Neural progenitor cell (in vitro differentiated cells): ENCODE results near the gene ARL15. TPM values are rescaled to one million over a fixed set of nuclear protein-coding genes. Genes with fewer than 3 reads are reported as not detected.

ENCODE experiments used
- DNase-seq: peaks from one replicate; pipeline ENCODE4 v3.0.0-alpha.2; 2016; ENCODE audit warnings: low spot score
- H2AFZ ChIP-seq: fragments of 200-600 bp; sonication (generic); replicated peaks from 2 replicates; pipeline ENCODE4 v1.6.1; 2016; ENCODE audit warnings: antibody characterized with exemption
- H3F3A ChIP-seq: fragments of 200-600 bp; sonication (generic); 2 replicates; pipeline ENCODE4 v1.6.1; 2016; ENCODE audit warnings: antibody characterized with exemption, low read depth
- H3K27ac ChIP-seq: fragments of 200-600 bp; sonication (generic); 2 replicates; pipeline ENCODE4 v1.5.1; 2016; ENCODE audit warnings: mild to moderate bottlenecking
- H3K27me3 ChIP-seq: fragments of 200-600 bp; sonication (generic); 2 replicates; pipeline ENCODE4 v1.6.1; 2016; ENCODE audit warnings: mild to moderate bottlenecking, moderate library complexity
- H3K36me3 ChIP-seq: fragments of 200-600 bp; sonication (generic); 2 replicates; pipeline ENCODE4 v1.5.1; 2016
- H3K4me1 ChIP-seq: fragments of 200-600 bp; sonication (generic); 2 replicates; pipeline ENCODE4 v1.6.1; 2016; ENCODE audit warnings: mixed run types
- H3K4me2 ChIP-seq: fragments of 200-600 bp; sonication (generic); 2 replicates; pipeline ENCODE4 v1.6.1; 2016
- H3K4me3 ChIP-seq: fragments of 200-600 bp; sonication (generic); 2 replicates; pipeline ENCODE4 v1.5.1; 2016
- H3K79me2 ChIP-seq: fragments of 200-600 bp; sonication (generic); 2 replicates; pipeline ENCODE4 v1.6.1; 2016; ENCODE audit warnings: low read depth
- H3K9ac ChIP-seq: fragments of 200-600 bp; sonication (generic); 2 replicates; pipeline ENCODE4 v1.6.1; 2016
- H3K9me3 ChIP-seq: fragments of 200-600 bp; sonication (generic); 2 replicates; pipeline ENCODE4 v1.5.1; 2016; ENCODE audit warnings: low read depth
- H4K20me1 ChIP-seq: fragments of 200-600 bp; sonication (generic); 2 replicates; pipeline ENCODE4 v1.6.1; 2016; ENCODE audit warnings: low read depth
- H3K27ac Mint-ChIP-seq: 3 replicates; pipeline ENCODE4 v1.8.0; 2021; ENCODE audit warnings: mixed read lengths
- H3K27me3 Mint-ChIP-seq: 2 replicates; pipeline ENCODE4 v1.8.0; 2022; ENCODE audit warnings: low read depth, mild to moderate bottlenecking, inconsistent platforms, moderate library complexity, mixed read lengths; ENCODE audit not compliant: insufficient read depth
- H3K36me3 Mint-ChIP-seq: 3 replicates; pipeline ENCODE4 v1.8.0; 2021; ENCODE audit warnings: mixed read lengths
- H3K4me1 Mint-ChIP-seq: 3 replicates; pipeline ENCODE4 v1.8.0; 2021; ENCODE audit warnings: mixed read lengths
- H3K4me3 Mint-ChIP-seq: 3 replicates; pipeline ENCODE4 v1.8.0; 2021; ENCODE audit warnings: mild to moderate bottlenecking, moderate library complexity, mixed read lengths
- H3K9me3 Mint-ChIP-seq: 3 replicates; pipeline ENCODE4 v1.8.0; 2020; ENCODE audit warnings: mixed read lengths
- CTCF ChIP-seq: fragments of 200-600 bp; sonication (generic); IDR thresholded peaks from 2 replicates; pipeline ENCODE4 v1.5.1; 2017; ENCODE audit warnings: antibody characterized with exemption, mild to moderate bottlenecking
- EZH2 ChIP-seq: fragments of 200-600 bp; sonication (generic); IDR thresholded peaks from 2 replicates; pipeline ENCODE4 v1.6.1; 2017; ENCODE audit warnings: antibody characterized with exemption, mild to moderate bottlenecking, moderate library complexity
- EZH2phosphoT487 ChIP-seq: fragments of 200-600 bp; sonication (generic); IDR thresholded peaks from 2 replicates; pipeline ENCODE4 v1.6.1; 2017; ENCODE audit warnings: antibody characterized with exemption
- total RNA-seq: library from RNA; depleted of rRNA; stranded (reverse); fragments of >200 nt; gene quantifications from 2 replicates; pipeline ENCODE4 v1.2.3, GENCODE V29; 2015; ENCODE audit warnings: low replicate concordance

The ARL15 gene
- total RNA-seq, 1 donor from 2014 or later: 39.1 TPM

GRCh38 chr5:54301849-54302248 is 8.5 kb downstream of the ARL15 start:
- Histone ChIP-seq H3F3A (no peaks in the 10 kb centered on the region), H3K36me3 (no peaks in the 10 kb centered on the region), H3K4me1 (peaks cover 9% of the 10 kb centered on the region), H3K4me2 (no peak overlapping the region), H4K20me1 (peaks cover 11% of the 10 kb centered on the region), H3K79me2 (peaks cover 54% of the 10 kb centered on the region), H2AFZ (no peak overlapping the region), H3K9ac (no peak overlapping the region), H3K9me3 (no peaks in the 10 kb centered on the region), H3K27me3 (no peaks in the 10 kb centered on the region), H3K27ac (no peak overlapping the region), H3K4me3 (no peak overlapping the region)
- H3K9me3 Mint-ChIP-seq: no peaks in the 10 kb centered on the region
- DNase-seq: no peak
- no peak for TF ChIP-seq CTCF
- no peak for TF ChIP-seq EZH2phosphoT487
- TF ChIP-seq EZH2: no peak
- no peak overlapping the region for H3K27ac Mint-ChIP-seq
- no peaks in the 10 kb centered on the region for H3K27me3 Mint-ChIP-seq
- H3K4me3 Mint-ChIP-seq: no peak overlapping the region
- H3K36me3 Mint-ChIP-seq: no peaks in the 10 kb centered on the region
- H3K4me1 Mint-ChIP-seq: no peaks in the 10 kb centered on the region

GRCh38 chr5:54301220-54301619 is 9.2 kb downstream of the ARL15 start:
- Histone ChIP-seq H3K27me3 (no peaks in the 10 kb centered on the region), H3K4me3 (no peak overlapping the region), H3K36me3 (no peaks in the 10 kb centered on the region), H2AFZ (no peak overlapping the region), H3K9ac (no peak overlapping the region), H3K9me3 (no peaks in the 10 kb centered on the region), H3K27ac (no peak overlapping the region), H3K79me2 (peaks cover 54% of the 10 kb centered on the region), H4K20me1 (peaks cover 11% of the 10 kb centered on the region), H3K4me1 (peaks cover 11% of the 10 kb centered on the region), H3F3A (no peaks in the 10 kb centered on the region), H3K4me2 (no peak overlapping the region)
- H3K36me3 Mint-ChIP-seq: no peaks in the 10 kb centered on the region
- no peak for DNase-seq
- TF ChIP-seq EZH2phosphoT487 (no peak), EZH2 (no peak), CTCF (no peak)
- H3K4me3 Mint-ChIP-seq: no peak overlapping the region
- no peaks in the 10 kb centered on the region for H3K9me3 Mint-ChIP-seq
- no peaks in the 10 kb centered on the region for H3K27me3 Mint-ChIP-seq
- no peak overlapping the region for H3K27ac Mint-ChIP-seq
- H3K4me1 Mint-ChIP-seq: peaks cover 2% of the 10 kb centered on the region

- no peaks in the 10 kb centered on the region for H3K9me3 ChIP-seq
- Mint-ChIP-seq H3K27me3 (no peaks in the 10 kb centered on the region), H3K4me3 (no peak overlapping the region), H3K36me3 (no peaks in the 10 kb centered on the region), H3K4me1 (peaks cover 2% of the 10 kb centered on the region), H3K9me3 (no peaks in the 10 kb centered on the region), H3K27ac (no peak overlapping the region)
- no peak overlapping the region for H3K9ac ChIP-seq
- no peaks in the 10 kb centered on the region for H3F3A ChIP-seq
- no peaks in the 10 kb centered on the region for H3K27me3 ChIP-seq
- TF ChIP-seq EZH2phosphoT487 (no peak), CTCF (no peak), EZH2 (no peak)
- H2AFZ ChIP-seq: no peak overlapping the region
- H3K79me2 ChIP-seq: peaks cover 40% of the 10 kb centered on the region
- peaks cover 11% of the 10 kb centered on the region for H3K4me1 ChIP-seq
- H3K36me3 ChIP-seq: no peaks in the 10 kb centered on the region
- peaks cover 11% of the 10 kb centered on the region for H4K20me1 ChIP-seq
- no peak for DNase-seq
- H3K4me2 ChIP-seq: no peak overlapping the region
- H3K4me3 ChIP-seq: no peak overlapping the region
- H3K27ac ChIP-seq: no peak overlapping the region
These were observed 11.4 kb downstream of the ARL15 start for GRCh38 chr5:54298947-54299346.
